HG03097 (cell line): ENCODE measurements around the gene KAT7.
"Not testable (repeated sequence)": the region's sequence is repeated elsewhere in the genome, so short reads cannot be mapped to it uniquely, and the experiment has no call there.

ENCODE experiments used
- ATAC-seq: cut with Tn5 transposase; IDR thresholded peaks from one replicate; pipeline ENCODE4 v1.9.1; 2021; ENCODE audit not compliant: unreplicated experiment, low FRiP score

KAT7 gene

GRCh38 chr17:49788478-49789242, at the start of gene KAT7:
Gene KAT7, plus strand, starts transcription at chr17:49788681. Its CDS starts 154 bp downstream, at chr17:49788835.
- ATAC-seq: peak; percentile 84

- ATAC-seq: no peak
Observed at GRCh38 chr17:49739641-49740271, 48.7 kb upstream of the KAT7 start.

GRCh38 chr17:49741009-49741691, 47.3 kb upstream of the KAT7 start:
- ATAC-seq: no peak

- ATAC-seq: no peak
Observed at GRCh38 chr17:49741692-49742076, 46.8 kb upstream of the KAT7 start.

- no peak for ATAC-seq
Observed at GRCh38 chr17:49742166-49742638, 46.3 kb upstream of the KAT7 start.

DNA sequence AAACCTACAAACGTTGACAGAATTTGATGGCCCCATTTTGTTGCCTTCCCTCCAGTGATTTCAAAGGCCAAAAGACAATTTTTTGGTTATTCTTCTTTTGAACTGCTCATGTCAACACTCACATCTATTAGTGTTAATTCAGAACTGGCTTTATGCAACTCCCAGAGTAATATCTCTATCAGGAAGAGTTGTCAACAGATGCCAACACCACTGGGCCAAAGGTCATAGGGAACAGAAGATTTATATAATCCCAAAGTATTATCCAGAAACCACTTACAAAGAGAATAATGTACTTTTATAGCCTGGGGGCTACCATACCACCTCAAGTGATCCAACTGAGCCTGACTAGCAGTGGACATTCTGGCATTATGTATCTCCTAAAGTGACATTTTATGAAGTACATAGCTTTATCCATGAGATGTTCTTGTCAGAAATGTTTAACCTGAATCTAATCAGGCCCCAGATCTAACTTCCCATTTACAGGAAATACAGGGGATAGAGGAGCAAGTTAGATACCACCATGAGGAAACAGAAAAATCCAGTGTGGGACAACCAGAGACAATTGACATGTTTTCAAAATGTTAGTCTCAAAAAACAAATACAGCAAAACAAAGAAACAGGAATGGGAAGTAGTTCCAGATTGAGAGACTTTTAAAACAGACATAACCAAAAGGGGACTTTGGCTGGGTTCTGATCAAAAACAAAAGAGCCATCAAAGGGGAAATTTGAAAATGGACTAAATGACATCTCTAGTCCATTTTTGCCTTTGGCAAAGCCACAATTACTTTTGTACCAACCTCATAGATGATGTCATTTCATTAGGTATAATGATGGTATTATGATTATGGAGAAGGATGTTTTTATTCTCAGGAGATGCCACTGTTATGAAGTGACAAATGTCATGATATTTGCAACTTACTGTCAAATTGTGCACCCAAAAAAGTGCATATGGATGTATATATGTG, 43.0 kb upstream of the KAT7 start:
- ATAC-seq: no peak

GRCh38 chr17:49746791-49747490, 41.5 kb upstream of the KAT7 start:
- ATAC-seq: peak; percentile 38

DNA sequence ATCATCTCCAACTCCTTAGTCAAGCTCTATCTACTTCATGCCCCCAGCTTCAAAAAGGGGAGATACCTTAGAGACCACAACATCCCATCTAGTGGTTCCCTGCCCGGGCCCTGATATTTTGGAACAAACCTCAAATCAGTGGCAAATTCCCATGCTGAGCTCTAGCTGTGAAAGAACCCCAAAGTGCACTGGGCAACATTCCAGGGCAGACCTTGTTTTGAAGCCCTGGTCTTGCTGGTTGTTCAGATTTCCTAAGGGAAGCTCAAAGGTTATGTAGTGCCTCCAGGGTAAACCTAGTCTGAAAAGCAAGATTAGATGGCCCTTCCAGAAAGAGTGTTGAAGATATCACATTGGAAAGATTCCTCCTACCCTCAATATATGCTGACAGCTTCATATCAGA, 40.8 kb upstream of the KAT7 start:
- no peak for ATAC-seq

DNA sequence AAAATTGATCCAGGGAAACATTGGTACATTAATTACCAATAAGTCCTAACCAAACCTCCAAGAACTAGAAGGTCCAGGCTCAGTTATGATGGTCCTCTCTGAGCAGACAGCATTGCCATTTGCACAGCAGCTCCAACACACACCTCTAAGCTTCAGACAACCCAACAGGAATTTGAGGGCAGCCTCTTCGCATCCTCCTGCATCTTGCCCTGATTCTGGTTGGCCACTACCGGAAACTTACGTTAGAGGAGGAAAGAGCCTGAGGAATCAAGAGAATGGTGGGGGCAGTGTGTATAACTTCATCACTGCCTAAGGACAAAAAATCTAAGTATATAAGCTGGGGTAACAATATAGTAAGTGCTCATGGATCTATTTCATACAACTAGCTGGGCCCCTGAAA, 40.3 kb upstream of the KAT7 start:
- ATAC-seq: no peak

- ATAC-seq: peak; percentile 60
Observed at GRCh38 chr17:49748791-49749190, 39.7 kb upstream of the KAT7 start.

- no peak for ATAC-seq
Observed at GRCh38 chr17:49749730-49750129, 38.8 kb upstream of the KAT7 start.

DNA sequence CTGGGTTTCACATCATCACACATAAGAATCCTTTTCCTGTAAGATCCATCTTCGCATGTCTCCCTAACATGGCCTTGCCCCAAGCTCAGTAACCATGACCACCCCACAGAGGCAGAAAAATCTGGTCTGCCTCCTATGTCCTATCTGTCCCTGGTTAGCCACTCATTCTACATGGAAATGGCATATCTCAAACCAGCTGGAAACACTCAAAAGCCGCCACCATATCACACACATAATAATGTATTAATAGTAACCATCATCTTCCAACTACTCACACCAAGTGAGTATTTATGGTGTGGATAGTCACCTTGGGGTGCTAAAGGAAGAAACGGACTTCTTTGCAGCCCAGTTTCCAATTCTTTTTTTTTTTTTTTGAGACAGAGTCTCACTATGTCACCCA, 36.0 kb upstream of the KAT7 start:
- ATAC-seq: no peak

DNA sequence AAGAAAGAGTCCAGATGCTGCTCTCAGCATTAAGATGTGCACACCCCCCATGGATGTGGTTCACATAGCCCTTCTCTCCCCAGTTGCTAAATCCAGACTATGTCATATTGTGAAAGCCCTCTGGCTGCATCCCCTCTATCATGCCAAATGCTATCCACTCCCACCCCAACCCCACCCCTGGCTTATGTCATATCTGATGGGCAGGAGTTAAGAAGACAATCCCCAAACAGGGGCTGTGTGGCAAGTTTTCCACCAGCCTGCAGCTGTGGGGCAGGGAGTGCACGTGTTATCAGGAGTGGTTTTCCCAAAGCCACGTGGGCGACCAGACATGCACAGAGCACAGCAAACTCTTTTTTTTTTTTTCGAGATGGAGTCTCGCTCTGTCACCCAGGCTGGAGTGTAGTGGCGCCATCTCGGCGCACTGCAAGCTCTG, 34.5 kb upstream of the KAT7 start:
- ATAC-seq: no peak

- no peak for ATAC-seq
Observed at GRCh38 chr17:49755663-49756283, 32.7 kb upstream of the KAT7 start.

DNA sequence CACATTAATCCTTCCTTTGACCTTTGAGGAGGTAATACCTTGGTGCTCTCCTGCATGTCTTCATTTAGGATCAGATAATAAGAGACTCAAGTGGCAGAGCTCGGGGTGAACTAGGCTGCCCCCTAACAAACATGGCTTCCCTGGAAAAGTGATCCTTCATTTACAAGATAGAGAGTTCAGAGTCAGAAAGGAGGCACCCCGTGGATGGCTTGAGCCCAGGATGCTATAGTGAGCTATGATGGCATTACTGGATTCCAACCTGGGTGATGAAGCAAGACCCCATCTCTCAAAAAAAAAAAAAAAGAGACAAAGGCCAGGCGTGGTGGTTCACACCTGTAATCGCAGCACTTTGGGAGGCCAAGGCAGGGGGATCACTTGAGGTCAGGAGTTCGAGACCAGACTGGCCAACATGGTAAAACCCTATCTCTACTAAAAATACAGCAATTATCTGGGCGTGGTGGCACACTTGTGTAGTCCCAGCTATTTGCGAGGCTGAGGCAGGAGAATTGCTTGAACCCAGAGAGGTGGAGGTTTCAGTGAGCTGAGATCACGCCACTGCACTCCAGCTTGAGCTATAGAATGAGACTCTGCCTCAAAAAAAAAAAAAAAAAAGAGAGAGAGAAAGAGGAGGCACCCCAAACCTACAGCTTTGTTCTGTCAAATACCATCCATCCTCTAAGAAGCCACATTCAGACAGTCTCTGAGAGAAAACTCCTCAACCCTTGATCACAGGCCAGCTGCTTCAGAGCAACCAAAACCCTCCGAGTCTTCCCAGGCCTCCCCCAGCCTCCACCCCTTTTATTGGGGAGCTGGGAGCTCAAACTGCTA, 31.9 kb upstream of the KAT7 start:
- ATAC-seq: no peak

GRCh38 chr17:49757151-49757777, 31.2 kb upstream of the KAT7 start:
- ATAC-seq: no peak

DNA sequence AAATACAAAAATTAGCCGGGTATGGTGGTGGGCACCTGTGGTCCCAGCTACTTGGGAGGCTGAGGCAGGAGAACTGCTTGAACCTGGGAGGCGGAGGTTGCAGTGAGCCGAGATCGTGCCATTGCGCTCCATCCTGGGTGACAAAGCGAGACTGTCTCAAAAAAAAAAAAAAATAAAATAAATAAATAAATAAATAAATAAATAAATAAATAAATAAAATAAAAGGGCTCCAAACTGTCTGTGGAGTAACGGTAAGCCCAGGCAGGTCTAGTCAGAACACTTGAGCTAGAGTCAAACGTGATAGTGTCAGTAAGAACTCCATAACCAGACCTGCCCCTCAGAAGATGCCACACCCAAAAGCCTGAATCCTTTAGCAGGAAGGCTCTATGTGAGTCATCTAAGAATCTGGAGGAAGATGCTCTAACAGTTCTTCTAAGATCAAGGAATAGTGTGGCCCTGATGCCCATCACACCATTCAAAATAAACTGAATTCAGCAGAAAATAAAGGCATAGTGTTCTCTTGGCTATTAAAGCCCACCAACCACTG, 29.9 kb upstream of the KAT7 start:
- ATAC-seq: not testable (repeated sequence)

DNA sequence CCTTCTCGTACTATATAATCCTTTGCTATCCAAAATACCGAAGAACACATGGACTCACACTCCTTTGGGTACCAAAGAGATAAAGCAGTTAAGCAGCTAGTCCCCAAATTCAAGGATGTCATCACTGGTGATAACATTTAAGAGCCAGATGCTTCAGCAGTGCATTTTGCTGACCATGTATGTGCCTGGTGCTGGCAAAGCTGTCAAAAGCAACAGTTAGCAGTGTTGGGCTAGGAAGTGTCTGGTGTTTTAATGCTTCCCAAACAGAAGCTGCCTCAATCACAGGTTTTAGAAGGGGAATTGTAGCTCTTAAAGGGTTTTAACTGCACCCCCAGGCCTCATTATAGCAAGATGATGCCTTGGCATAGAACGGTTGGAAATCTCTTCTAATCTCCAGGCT, 29.3 kb upstream of the KAT7 start:
- ATAC-seq: no peak
